HEK293 (cell line): ENCODE data around the gene GTPBP4.

Experiments used
- CTCF ChIA-PET: fragments of 350-600 bp; formaldehyde crosslinking; extraction: SDS; loops from one replicate; lab custom pipeline; 2021; ENCODE audit warnings: antibody characterized with exemption; lab: Yijun Ruan, JAX
- POLR2A ChIA-PET: fragments of 300-600 bp; formaldehyde crosslinking; extraction: SDS; loops from one replicate; lab custom pipeline; 2020; ENCODE audit warnings: antibody characterized with exemption, inconsistent platforms; lab: Yijun Ruan, JAX
- H3K27ac ChIP-seq: fragments of 200-500 bp; sonication (Bioruptor generic); 2 replicates; pipeline ENCODE4 v1.5.1; 2014; ENCODE audit warnings: low read depth, low read length, control low read depth, inconsistent platforms; ENCODE audit errors: extremely low read depth
- H3K36me3 ChIP-seq, 2 experiments: fragments of 200-500 bp in 1 of 2; sonication (Bioruptor generic) in 1 of 2; 1 replicate in 1 of 2; 2 replicates in 1 of 2; pipeline ENCODE4 v1.5.1; 2014 to 2017; ENCODE audit warnings: inconsistent platforms in 2 of 2, low read length in 2 of 2; ENCODE audit not compliant: control insufficient read depth in 2 of 2, insufficient read depth in 1 of 2
- H3K4me1 ChIP-seq: fragments of 200-500 bp; sonication (Bioruptor generic); 2 replicates; pipeline ENCODE4 v1.5.1; 2014; ENCODE audit warnings: mild to moderate bottlenecking, low read length, inconsistent platforms; ENCODE audit not compliant: control insufficient read depth, insufficient read depth
- H3K4me3 ChIP-seq: 2 replicates; pipeline ENCODE4 v1.5.1; 2011; ENCODE audit warnings: low read depth, mild to moderate bottlenecking, control low read depth, low read length, moderate library complexity
- H3K9me3 ChIP-seq: fragments of 200-500 bp; sonication (Bioruptor generic); 2 replicates; pipeline ENCODE4 v1.5.1; 2014; ENCODE audit warnings: low read depth, low read length, inconsistent platforms; ENCODE audit not compliant: control insufficient read depth, insufficient read depth
- OSR2 ChIP-seq: fragments of 450-650 bp; formaldehyde crosslinking; IDR thresholded peaks from 2 replicates; pipeline ENCODE4 v1.5.1; 2016; ENCODE audit warnings: missing biosample characterization, missing genetic modification characterization
- PRDM1 ChIP-seq: fragments of 450-650 bp; formaldehyde crosslinking; IDR thresholded peaks from 2 replicates; pipeline ENCODE4; 2016; ENCODE audit warnings: missing biosample characterization, missing genetic modification characterization
- PRDM10 ChIP-seq: fragments of 450-650 bp; formaldehyde crosslinking; IDR thresholded peaks from 2 replicates; pipeline ENCODE4 v1.5.1; 2016; ENCODE audit warnings: missing biosample characterization, missing genetic modification characterization
- ZBTB21 ChIP-seq: fragments of 450-650 bp; formaldehyde crosslinking; IDR thresholded peaks from 2 replicates; pipeline ENCODE4 v1.5.1; 2017; ENCODE audit warnings: missing biosample characterization, missing genetic modification characterization
- ZNF16 ChIP-seq: fragments of 450-650 bp; formaldehyde crosslinking; IDR thresholded peaks from 2 replicates; pipeline ENCODE4 v1.5.1; 2016; ENCODE audit warnings: low read depth, missing biosample characterization, missing genetic modification characterization
- ZNF354C ChIP-seq: fragments of 450-650 bp; formaldehyde crosslinking; IDR thresholded peaks from 2 replicates; pipeline ENCODE4 v1.5.1; 2016; ENCODE audit warnings: missing biosample characterization, missing genetic modification characterization, low read depth, borderline replicate concordance
- ZNF426 ChIP-seq: fragments of 450-650 bp; formaldehyde crosslinking; IDR thresholded peaks from 2 replicates; pipeline ENCODE4 v1.5.1; 2017; ENCODE audit warnings: missing biosample characterization, missing genetic modification characterization, mild to moderate bottlenecking, inconsistent platforms, moderate library complexity
- ZNF488 ChIP-seq: fragments of 450-650 bp; formaldehyde crosslinking; IDR thresholded peaks from 2 replicates; pipeline ENCODE4 v1.5.1; 2016; ENCODE audit warnings: missing biosample characterization, missing genetic modification characterization
- ZNF549 ChIP-seq: fragments of 450-650 bp; IDR thresholded peaks from 2 replicates; pipeline ENCODE4 v1.5.1; 2018; ENCODE audit warnings: missing biosample characterization, missing genetic modification characterization, mild to moderate bottlenecking, inconsistent platforms, moderate library complexity
- ZNF843 ChIP-seq: fragments of 450-650 bp; formaldehyde crosslinking; IDR thresholded peaks from 2 replicates; pipeline ENCODE4 v1.5.1; 2016; ENCODE audit warnings: missing biosample characterization, missing genetic modification characterization
- ZSCAN18 ChIP-seq: fragments of 450-650 bp; formaldehyde crosslinking; IDR thresholded peaks from 2 replicates; pipeline ENCODE4 v1.5.1; 2016; ENCODE audit warnings: missing biosample characterization, missing genetic modification characterization
- TF ChIP-seq, protein P1 (sequence below): fragments of 450-650 bp; formaldehyde crosslinking; IDR thresholded peaks from 2 replicates; pipeline ENCODE4 v1.5.1; 2017; ENCODE audit warnings: missing biosample characterization, missing genetic modification characterization
- TF ChIP-seq, protein P2 (sequence below): fragments of 450-650 bp; formaldehyde crosslinking; IDR thresholded peaks from 2 replicates; pipeline ENCODE4 v1.5.1; 2017; ENCODE audit warnings: missing biosample characterization, missing genetic modification characterization
- TF ChIP-seq, protein P3 (sequence below): fragments of 450-650 bp; formaldehyde crosslinking; IDR thresholded peaks from 2 replicates; pipeline ENCODE4 v1.5.1; 2017; ENCODE audit warnings: missing biosample characterization, missing genetic modification characterization
- TF ChIP-seq, protein P4 (sequence below): fragments of 450-650 bp; formaldehyde crosslinking; IDR thresholded peaks from 2 replicates; pipeline ENCODE4 v1.5.1; 2016; ENCODE audit warnings: missing biosample characterization, missing genetic modification characterization, borderline replicate concordance

Gene GTPBP4

GRCh38 chr10:994836-995558, 6.8 kb downstream of the GTPBP4 start:
- TF ChIP-seq ZNF426 (tag by site-specific recombination) (no peak), PRDM1 (tag by site-specific recombination) (no peak), ZBTB21 (tag by site-specific recombination) (no peak), ZNF843 (tag by site-specific recombination) (no peak), ZSCAN18 (tag by site-specific recombination) (no peak), ZNF16 (no peak), OSR2 (tag by site-specific recombination) (no peak), ZNF354C (tag by site-specific recombination) (no peak), ZNF488 (no peak), PRDM10 (tag by site-specific recombination) (no peak), ZNF549 (no peak)
- TF ChIP-seq, protein P1, sequence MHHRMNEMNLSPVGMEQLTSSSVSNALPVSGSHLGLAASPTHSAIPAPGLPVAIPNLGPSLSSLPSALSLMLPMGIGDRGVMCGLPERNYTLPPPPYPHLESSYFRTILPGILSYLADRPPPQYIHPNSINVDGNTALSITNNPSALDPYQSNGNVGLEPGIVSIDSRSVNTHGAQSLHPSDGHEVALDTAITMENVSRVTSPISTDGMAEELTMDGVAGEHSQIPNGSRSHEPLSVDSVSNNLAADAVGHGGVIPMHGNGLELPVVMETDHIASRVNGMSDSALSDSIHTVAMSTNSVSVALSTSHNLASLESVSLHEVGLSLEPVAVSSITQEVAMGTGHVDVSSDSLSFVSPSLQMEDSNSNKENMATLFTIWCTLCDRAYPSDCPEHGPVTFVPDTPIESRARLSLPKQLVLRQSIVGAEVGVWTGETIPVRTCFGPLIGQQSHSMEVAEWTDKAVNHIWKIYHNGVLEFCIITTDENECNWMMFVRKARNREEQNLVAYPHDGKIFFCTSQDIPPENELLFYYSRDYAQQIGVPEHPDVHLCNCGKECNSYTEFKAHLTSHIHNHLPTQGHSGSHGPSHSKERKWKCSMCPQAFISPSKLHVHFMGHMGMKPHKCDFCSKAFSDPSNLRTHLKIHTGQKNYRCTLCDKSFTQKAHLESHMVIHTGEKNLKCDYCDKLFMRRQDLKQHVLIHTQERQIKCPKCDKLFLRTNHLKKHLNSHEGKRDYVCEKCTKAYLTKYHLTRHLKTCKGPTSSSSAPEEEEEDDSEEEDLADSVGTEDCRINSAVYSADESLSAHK (tag by site-specific recombination) = no peak
- TF ChIP-seq, protein P2, sequence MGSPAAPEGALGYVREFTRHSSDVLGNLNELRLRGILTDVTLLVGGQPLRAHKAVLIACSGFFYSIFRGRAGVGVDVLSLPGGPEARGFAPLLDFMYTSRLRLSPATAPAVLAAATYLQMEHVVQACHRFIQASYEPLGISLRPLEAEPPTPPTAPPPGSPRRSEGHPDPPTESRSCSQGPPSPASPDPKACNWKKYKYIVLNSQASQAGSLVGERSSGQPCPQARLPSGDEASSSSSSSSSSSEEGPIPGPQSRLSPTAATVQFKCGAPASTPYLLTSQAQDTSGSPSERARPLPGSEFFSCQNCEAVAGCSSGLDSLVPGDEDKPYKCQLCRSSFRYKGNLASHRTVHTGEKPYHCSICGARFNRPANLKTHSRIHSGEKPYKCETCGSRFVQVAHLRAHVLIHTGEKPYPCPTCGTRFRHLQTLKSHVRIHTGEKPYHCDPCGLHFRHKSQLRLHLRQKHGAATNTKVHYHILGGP (tag by site-specific recombination) = no peak
- TF ChIP-seq, protein P3, sequence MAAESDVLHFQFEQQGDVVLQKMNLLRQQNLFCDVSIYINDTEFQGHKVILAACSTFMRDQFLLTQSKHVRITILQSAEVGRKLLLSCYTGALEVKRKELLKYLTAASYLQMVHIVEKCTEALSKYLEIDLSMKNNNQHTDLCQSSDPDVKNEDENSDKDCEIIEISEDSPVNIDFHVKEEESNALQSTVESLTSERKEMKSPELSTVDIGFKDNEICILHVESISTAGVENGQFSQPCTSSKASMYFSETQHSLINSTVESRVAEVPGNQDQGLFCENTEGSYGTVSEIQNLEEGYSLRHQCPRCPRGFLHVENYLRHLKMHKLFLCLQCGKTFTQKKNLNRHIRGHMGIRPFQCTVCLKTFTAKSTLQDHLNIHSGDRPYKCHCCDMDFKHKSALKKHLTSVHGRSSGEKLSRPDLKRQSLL = no peak
- TF ChIP-seq, protein P4, sequence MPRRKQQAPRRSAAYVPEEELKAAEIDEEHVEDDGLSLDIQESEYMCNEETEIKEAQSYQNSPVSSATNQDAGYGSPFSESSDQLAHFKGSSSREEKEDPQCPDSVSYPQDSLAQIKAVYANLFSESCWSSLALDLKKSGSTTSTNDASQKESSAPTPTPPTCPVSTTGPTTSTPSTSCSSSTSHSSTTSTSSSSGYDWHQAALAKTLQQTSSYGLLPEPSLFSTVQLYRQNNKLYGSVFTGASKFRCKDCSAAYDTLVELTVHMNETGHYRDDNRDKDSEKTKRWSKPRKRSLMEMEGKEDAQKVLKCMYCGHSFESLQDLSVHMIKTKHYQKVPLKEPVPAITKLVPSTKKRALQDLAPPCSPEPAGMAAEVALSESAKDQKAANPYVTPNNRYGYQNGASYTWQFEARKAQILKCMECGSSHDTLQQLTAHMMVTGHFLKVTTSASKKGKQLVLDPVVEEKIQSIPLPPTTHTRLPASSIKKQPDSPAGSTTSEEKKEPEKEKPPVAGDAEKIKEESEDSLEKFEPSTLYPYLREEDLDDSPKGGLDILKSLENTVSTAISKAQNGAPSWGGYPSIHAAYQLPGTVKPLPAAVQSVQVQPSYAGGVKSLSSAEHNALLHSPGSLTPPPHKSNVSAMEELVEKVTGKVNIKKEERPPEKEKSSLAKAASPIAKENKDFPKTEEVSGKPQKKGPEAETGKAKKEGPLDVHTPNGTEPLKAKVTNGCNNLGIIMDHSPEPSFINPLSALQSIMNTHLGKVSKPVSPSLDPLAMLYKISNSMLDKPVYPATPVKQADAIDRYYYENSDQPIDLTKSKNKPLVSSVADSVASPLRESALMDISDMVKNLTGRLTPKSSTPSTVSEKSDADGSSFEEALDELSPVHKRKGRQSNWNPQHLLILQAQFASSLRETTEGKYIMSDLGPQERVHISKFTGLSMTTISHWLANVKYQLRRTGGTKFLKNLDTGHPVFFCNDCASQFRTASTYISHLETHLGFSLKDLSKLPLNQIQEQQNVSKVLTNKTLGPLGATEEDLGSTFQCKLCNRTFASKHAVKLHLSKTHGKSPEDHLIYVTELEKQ = no peak
- Histone ChIP-seq H3K36me3 (peaks cover 61 to 85% of the 10 kb centered on the region in 2 experiments), H3K9me3 (no peaks in the 10 kb centered on the region), H3K4me3 (no peak overlapping the region), H3K27ac (no peak overlapping the region), H3K4me1 (no peaks in the 10 kb centered on the region)
- ChIA-PET CTCF (no interaction called here), POLR2A (interaction anchor here (0.6 kb wide), 1 partner anchor 239 kb away, joined by 3 read pairs; no protein-coding TSS in a partner anchor)
